NCI-H524 (cell line): Measurements from ENCODE around the gene FGR.

ENCODE experiments used
- DNase-seq, 2 experiments: peaks; one replicate each; lab custom pipeline; 2025; lab: John Stamatoyannopoulos, UW

Gene FGR

GRCh38 chr1:27588256-27589232 is 46.4 kb downstream of the FGR start:
- DNase-seq, result no peak

- DNase-seq, result no peak
These were observed 49.3 kb downstream of the FGR start for GRCh38 chr1:27585684-27586083.

GRCh38 chr1:27584453-27584852 is 50.5 kb downstream of the FGR start:
- DNase-seq, result no peak

- DNase-seq, result no peak
These were observed 51.5 kb downstream of the FGR start for GRCh38 chr1:27583479-27583878.

- no peak for DNase-seq
These were observed 53.2 kb downstream of the FGR start for GRCh38 chr1:27581823-27582243.

GRCh38 chr1:27577504-27578188 is 57.3 kb downstream of the FGR start:
- peak; percentile 35 to 70 for DNase-seq

- no peak for DNase-seq
These were observed 58.2 kb downstream of the FGR start for GRCh38 chr1:27576806-27577227.

- no peak for DNase-seq
These were observed 59.1 kb downstream of the FGR start for GRCh38 chr1:27575840-27576331.

- peak in 1 of 2 experiments; percentile 23 for DNase-seq
These were observed 59.8 kb downstream of the FGR start for GRCh38 chr1:27574871-27575831.

GRCh38 chr1:27574001-27574781 is 60.8 kb downstream of the FGR start:
- DNase-seq, result no peak

GRCh38 chr1:27572679-27573426 is 62.1 kb downstream of the FGR start:
- DNase-seq, result no peak

GRCh38 chr1:27572019-27572678 is 62.8 kb downstream of the FGR start:
- no peak for DNase-seq

GRCh38 chr1:27571439-27572018 is 63.5 kb downstream of the FGR start:
- peak in 1 of 2 experiments; percentile 16 for DNase-seq

- DNase-seq, result no peak
These were observed 64.2 kb downstream of the FGR start for GRCh38 chr1:27570784-27571183.

GRCh38 chr1:27570356-27570755 is 64.6 kb downstream of the FGR start:
- DNase-seq, result no peak

- no peak for DNase-seq
These were observed 65.3 kb downstream of the FGR start for GRCh38 chr1:27569506-27570291.

GRCh38 chr1:27569088-27569460 is 65.9 kb downstream of the FGR start:
- DNase-seq, result no peak

- peak; percentile 43 to 77 for DNase-seq
These were observed 66.5 kb downstream of the FGR start for GRCh38 chr1:27568300-27569087.
